HG03045 (cell line): ENCODE measurements around the gene OLFM3.

ENCODE experiments used
- ATAC-seq: cut with Tn5 transposase; IDR thresholded peaks from one replicate; pipeline ENCODE4 v1.9.1; 2021; ENCODE audit warnings: mild to moderate bottlenecking, moderate library complexity; ENCODE audit not compliant: unreplicated experiment

Gene OLFM3

DNA sequence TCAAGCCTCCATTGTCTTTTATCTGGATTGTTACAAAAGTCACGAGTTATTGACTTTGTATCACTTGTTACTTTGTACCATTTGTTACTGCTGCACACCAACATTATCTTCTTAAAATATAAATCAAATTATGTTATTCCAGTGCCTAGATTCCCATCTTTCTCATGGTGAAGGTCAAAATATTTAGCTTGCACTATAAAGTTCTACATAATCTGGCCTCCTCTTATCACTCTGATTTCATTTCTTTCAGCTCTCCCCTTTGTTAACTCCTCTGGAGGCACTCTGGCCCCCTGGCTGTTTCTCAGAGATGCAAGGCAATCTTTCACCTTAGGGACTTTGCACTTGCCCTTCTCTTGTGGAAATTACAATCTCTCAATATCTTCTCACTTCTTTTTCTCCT lies 143.8 kb downstream of the OLFM3 start:
- ATAC-seq = no peak

DNA sequence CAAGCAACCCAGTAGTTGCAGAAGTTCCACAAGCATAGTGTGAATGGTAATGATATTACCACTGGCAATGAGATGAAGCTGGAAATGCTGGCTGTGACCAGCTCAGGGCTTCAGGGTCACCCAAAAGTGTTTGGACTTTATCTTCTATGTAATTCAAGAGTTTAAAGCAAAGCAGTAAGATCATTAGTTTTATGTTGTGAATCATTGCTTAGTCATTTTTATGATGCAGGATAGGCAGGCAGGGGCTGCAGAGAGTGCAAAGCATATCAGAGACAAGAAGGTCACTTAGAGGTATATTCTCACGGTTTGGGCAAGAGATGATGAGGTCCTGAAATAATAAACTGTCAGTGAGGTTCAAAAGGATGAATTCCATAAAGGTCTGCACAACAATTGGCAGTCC lies 147.4 kb downstream of the OLFM3 start:
- ATAC-seq = no peak

DNA sequence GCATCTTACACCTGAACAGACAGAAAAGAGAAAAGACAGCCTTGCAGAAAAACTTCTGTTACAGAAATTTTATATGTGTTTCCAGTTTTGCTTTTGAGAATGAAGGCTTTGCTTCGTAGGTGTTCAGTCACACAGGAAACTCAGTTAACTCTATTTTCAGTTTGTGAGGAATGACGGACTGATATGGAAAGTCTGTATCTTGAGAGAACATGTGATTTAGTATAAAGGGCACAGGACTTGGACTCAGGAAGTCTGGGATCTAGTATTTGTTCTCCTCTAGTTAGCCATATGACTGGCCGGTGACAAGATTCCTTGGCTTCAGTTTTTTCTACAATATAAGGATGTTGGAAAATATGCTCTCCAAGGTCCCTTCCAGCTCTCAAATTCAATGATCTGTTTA lies 149.1 kb downstream of the OLFM3 start:
- ATAC-seq = no peak

DNA sequence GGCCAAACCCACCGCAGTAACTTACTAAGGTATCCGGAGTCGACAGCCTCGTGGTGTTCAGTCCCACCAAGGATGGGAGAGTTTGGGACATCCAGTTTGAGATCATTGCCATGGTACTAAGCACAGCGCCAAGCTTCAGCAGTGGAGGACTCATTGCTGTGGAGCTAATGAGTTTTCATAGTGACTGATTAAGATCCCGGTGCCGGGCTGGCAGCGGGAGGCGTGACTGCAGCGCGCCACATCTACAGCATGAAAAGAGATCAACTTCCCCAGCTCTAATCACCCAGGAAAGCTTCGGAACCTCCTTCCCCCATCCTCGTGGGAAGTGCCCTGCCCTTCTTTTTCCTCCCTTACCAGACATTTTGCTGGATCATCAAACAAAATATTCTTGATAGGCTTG lies 149.9 kb downstream of the OLFM3 start:
- ATAC-seq = no peak

DNA sequence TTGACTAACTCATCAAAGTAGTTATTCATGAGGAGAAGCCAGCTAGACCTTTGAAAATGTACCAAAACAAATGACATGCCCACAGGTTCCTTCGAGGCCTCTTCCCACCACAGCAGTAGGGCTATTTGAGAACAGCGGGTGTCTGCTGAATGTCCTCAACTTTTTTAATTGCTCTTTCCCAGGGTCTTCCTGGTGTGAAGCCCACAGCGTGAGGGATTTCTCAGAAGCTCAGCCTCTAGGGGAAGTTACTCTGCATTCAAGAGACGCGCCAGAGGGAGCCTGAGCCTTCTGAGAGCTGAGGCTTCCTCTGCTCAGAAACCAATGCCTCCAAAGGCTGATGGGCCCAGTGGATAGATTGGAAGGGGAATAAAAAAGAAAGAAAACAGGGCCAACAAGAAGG lies 153.6 kb downstream of the OLFM3 start:
- ATAC-seq = no peak

DNA sequence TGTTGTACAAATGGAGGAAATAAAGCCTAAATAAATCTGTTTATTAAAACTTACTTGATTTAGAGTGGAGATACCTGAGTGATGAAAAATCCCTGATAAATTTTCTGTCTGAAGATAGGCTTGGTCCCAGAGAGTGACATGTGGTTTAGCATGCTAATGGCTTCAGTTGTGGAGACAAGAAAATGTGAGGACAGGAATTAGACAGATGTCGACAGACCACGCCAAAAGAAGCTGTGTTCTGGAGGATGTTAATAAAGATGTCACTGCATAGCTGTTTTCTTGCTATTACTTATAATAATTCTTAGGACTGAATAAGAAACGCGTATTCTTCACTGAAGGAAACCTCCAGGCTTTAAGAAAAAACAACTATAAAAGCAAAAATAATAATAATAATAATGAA lies 154.9 kb downstream of the OLFM3 start:
- no peak for ATAC-seq

DNA sequence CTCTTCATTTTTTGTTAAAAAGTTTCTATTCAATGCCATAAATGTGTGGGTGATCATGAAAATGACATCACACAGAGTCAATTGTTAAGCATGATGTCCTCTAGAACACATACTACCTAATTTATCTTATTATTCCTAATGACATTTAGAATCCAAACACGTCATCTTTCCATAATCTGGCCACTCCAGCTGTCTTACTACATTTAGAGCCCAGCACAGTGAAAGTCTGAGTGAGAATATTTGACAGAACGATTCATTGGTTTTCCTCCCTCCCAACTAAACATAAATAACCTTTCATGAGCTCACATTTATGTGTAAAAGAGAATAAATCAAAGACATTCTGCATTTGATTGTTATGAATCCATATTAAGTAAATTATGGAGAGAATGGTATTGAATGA lies 160.7 kb downstream of the OLFM3 start:
- no peak for ATAC-seq

DNA sequence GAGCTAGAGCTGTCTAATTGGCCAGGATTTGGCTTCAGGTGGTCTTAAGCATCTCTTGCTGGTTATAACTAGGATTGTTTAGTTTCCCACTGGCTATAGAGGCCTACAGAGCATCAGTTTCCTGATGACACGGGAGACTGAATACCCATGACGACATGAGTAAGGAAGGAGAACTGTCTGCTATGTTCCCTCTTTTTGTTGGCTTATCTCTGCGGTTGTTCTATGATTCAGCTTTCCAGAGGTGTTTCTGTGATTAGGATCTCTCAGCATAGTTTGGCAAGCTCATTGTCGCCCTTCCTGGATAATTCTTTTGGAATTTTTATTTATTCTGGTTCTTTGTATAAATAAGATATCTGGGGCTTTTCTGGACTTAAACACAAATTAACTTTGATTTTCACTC lies 163.4 kb downstream of the OLFM3 start:
- no peak for ATAC-seq

DNA sequence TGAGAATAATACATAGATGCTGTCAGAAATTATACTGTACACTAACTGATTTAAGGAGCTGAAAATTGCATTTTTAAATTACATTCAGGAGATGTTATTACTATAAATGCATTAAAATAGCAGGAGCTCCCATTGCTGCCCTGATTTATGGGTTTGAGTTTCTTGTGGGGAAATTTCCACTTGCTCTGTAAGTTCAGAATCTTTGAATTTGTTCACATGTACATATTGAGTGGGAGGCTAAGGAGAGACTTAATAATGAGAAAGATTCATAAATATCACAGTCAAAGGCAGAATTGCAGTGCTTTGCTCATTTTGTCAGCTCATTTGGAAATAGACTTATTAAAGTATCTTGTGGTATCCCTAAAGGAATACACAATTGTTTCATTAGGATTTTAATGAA lies 170.3 kb downstream of the OLFM3 start:
- ATAC-seq = no peak

DNA sequence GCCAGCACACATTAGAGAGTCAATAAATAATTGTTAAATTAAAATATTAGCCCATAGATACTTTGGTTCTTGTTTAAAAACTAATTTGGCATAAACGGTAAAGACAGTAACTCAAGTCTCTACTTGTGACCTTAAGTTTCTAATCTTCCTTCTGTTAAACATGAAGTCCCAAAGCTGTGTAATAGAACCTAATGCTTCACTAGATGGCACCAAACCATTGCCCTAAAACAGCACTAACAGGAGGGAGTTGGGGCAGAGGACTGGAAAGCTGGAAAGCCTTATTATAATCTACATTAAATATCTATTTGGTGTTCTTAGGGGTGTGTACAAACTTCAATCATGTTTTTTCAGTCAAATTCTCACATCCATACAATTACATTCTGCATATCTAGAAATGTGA lies 176.7 kb downstream of the OLFM3 start:
- ATAC-seq = no peak

DNA sequence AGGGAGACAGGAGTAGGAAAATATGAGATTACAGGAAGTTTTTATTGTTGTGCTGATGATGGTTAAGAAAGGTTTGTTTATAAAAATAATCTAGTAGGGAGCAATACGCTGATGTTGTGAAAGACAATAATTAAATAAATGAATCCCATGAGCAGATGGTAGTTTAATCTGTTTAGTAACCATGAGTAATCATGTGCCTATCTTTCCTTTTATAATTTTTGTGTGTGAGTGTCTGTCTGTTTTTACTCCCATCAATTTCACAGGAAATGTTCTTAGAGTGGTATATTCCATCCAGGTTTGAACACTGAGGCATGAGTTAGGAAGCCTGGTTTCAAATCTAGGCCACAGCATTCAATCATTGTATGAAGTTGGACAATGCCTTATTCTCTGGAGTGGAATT lies 180.5 kb downstream of the OLFM3 start:
- no peak for ATAC-seq

DNA sequence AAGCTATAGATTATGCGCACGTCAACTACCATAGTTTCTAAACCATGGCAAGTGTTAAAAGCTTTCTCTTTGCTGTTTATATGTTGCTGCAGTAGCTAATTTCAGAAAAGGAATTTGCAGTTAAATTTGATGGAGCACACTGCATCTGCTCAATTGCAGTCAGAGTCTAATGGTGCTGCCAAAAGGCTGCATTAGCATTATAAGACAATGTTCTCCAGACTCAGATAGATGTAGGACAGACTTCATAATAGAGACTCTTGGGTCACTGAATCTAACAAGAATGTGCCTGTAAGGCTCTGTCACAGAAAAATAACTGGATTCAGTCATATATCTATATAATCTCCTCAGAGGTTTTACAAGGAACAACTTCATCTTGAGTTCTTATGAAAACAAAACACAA lies 198.3 kb downstream of the OLFM3 start:
- ATAC-seq = no peak

DNA sequence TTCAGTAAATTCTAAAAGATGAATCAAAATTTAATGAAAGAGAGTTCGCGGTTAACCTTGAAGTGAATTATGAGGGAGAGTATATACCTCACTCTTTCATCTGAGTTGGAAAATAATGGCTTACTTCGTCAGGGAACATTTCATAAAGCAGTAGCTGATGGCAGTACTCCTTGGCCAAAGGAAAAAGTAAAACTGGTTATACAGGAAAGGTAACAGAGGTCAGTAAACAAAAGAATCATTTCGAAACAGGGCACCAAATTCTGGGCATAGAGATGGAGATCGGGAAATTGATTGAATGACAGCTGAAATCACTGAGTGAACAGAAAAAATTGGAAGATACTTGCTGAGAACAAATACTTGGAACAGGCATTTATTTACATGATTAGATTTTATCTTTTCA lies 199.0 kb downstream of the OLFM3 start:
- ATAC-seq = no peak

DNA sequence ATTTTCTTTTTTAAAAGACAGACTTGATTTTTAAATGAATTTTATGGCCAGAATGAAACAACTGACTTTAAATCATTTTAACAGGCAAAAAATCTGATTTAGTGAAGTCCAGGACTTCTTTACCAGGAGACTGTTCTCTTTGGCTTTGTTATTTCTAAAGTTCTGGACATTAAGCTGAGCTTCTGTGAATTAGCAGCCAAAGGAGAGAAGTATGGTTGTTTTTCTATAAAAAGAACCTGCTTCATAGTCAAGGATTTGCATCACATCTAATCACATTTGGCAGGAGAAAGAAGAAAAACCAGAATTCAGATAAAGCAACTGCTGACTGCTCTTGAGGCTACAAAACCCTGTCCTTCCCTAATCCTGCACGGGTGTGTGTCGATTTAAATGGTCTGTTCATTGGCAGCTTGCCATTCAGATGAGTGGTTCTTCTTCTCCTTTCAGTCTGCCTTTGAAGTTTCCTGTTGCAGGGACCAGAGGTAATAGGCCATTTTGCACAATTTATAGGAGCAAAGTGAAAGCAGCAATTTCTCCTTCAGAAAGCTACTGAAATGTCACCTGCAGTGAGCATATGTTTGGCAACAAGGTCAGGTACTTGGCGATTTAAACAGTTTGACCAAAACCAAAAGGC lies 215.4 kb downstream of the OLFM3 start:
- ATAC-seq = no peak

DNA sequence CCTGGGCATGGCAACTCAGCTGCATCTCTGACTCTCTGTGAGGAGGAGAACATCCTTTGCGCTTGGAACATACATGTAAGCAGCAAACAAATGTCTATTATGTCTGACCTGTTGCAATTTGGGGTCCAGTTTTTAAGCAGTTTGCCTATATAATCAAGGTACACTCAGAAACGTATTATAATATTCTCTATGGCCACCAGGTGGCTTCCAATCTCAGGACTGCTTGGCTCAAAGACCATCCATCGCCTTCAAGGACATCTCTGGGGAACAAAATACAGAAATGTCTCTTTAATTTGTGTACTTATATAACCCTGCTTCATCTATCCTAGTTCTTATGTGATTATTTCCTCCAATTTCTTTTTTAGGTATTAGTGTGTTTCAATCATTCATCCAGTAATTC lies 227.2 kb downstream of the OLFM3 start:
- no peak for ATAC-seq

DNA sequence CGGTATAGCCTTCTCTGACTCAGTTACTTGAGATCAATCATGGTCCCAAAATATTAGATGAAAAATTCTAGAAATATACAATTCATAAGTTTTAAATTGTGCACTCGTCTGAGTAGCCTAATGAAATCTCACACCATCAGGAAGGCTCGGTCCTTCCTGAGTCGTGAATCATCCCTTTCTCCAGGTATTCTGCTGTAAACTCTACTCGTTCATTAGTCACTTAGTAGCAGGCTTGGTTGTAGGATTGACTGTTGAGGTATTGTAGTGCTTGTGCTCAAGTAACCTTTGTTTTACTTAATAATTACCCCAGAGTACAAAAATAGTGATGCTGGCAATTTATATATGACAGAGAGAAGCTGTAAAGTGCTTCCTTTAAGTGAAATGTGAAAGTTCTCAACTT lies 238.7 kb downstream of the OLFM3 start:
- no peak for ATAC-seq

DNA sequence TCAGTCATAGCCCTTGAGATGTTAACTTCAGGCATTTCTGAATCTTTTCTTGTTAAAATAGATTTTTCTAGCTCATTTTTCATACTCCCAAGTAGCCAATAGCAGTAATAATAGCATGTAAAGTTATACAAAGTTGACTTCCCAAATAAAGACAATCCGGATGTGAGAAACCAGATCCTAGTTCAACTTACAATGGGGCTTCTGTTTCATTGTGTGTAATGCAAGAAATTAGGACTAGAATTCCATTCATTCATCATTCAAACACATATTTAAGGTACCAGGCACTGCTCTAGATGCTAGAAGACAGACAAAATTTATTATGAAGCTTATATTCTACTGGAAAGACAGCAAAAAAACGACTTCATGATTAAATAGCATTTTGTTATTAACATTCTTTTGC lies 240.3 kb downstream of the OLFM3 start:
- no peak for ATAC-seq
